SK-N-SH treated with all-trans-retinoic acid at 6 μM for 48 hours (cell line): ENCODE results near the gene BPIFB2.
"Not testable (repeated sequence)": the region's sequence is repeated elsewhere in the genome, so short reads cannot be mapped to it uniquely, and the experiment has no call there.

ENCODE experiments used
- ATAC-seq: fragments of 200-7000 bp; cut with Tn5 transposase; 3 replicates; pipeline ENCODE4 v1.9.1; 2020; ENCODE audit warnings: mild to moderate bottlenecking, moderate library complexity
- ARNTL ChIP-seq: fragments of 450-650 bp; formaldehyde crosslinking; IDR thresholded peaks from 2 replicates; pipeline ENCODE4 v1.5.0; 2020; ENCODE audit warnings: low read depth, mild to moderate bottlenecking, moderate library complexity, borderline replicate concordance
- BACH2 ChIP-seq: fragments of 250-450 bp; sonication (Bioruptor Pico); IDR thresholded peaks from 2 replicates; pipeline ENCODE4 v1.9.0; 2021; ENCODE audit warnings: mild to moderate bottlenecking, borderline replicate concordance
- CSDC2 ChIP-seq: fragments of 250-450 bp; sonication (Bioruptor Pico); IDR thresholded peaks from 2 replicates; pipeline ENCODE4 v1.5.0; 2020; ENCODE audit warnings: mild to moderate bottlenecking, moderate library complexity
- CSRNP3 ChIP-seq: fragments of 250-450 bp; sonication (Bioruptor Pico); IDR thresholded peaks from 2 replicates; pipeline ENCODE4 v1.5.1; 2021; ENCODE audit warnings: mild to moderate bottlenecking, moderate library complexity
- OSR1 ChIP-seq: fragments of 250-450 bp; sonication (Bioruptor Pico); IDR thresholded peaks from 2 replicates; pipeline ENCODE4 v1.8.0; 2022; ENCODE audit warnings: moderate library complexity, mild to moderate bottlenecking, inconsistent platforms
- PATZ1 ChIP-seq: fragments of 250-450 bp; sonication (Bioruptor Pico); IDR thresholded peaks from 2 replicates; pipeline ENCODE4 v1.8.0; 2020; ENCODE audit warnings: mild to moderate bottlenecking, moderate library complexity, borderline replicate concordance
- POU6F1 ChIP-seq: fragments of 250-450 bp; sonication (Bioruptor Pico); IDR thresholded peaks from 2 replicates; pipeline ENCODE4 v1.8.0; 2021; ENCODE audit warnings: low read depth, mild to moderate bottlenecking, moderate library complexity, borderline replicate concordance
- SNAI2 ChIP-seq: fragments of 250-450 bp; sonication (Bioruptor Pico); IDR thresholded peaks from 2 replicates; pipeline ENCODE4 v1.5.0; 2020; ENCODE audit warnings: mild to moderate bottlenecking, moderate library complexity
- TCF4 ChIP-seq: fragments of 250-450 bp; sonication (Bioruptor Pico); IDR thresholded peaks from 2 replicates; pipeline ENCODE4 v1.8.0; 2021; ENCODE audit warnings: mild to moderate bottlenecking, moderate library complexity, borderline replicate concordance
- TSHZ2 ChIP-seq: fragments of 250-450 bp; sonication (Bioruptor Pico); IDR thresholded peaks from 2 replicates; pipeline ENCODE4 v1.5.0; 2020; ENCODE audit warnings: mild to moderate bottlenecking, moderate library complexity
- ZC3H10 ChIP-seq: fragments of 250-450 bp; sonication (Bioruptor Pico); IDR thresholded peaks from 2 replicates; pipeline ENCODE4 v1.5.1; 2021; ENCODE audit warnings: mild to moderate bottlenecking, moderate library complexity
- ZFP30 ChIP-seq: fragments of 450-650 bp; formaldehyde crosslinking; IDR thresholded peaks from 2 replicates; pipeline ENCODE4 v1.5.0; 2022; ENCODE audit warnings: mild to moderate bottlenecking, moderate library complexity
- ZNF70 ChIP-seq: fragments of 450-650 bp; formaldehyde crosslinking; IDR thresholded peaks from 2 replicates; pipeline ENCODE4 v1.5.0; 2020; ENCODE audit warnings: mild to moderate bottlenecking, moderate library complexity

BPIFB2 gene

GRCh38 chr20:33043731-33044181, 36.3 kb downstream of the BPIFB2 start (continued):
- TF ChIP-seq CSRNP3 (CRISPR knock-in tag) (no peak), CSDC2 (CRISPR knock-in tag) (no peak), TCF4 (no peak)

- ATAC-seq, result not testable (repeated sequence)
Measured at GRCh38 chr20:33045129-33045721, 37.7 kb downstream of the BPIFB2 start.

- TF ChIP-seq ZFP30 (CRISPR knock-in tag) (no peak), CSRNP3 (CRISPR knock-in tag) (no peak)
- ATAC-seq, result no peak
Measured at GRCh38 chr20:33046412-33046811, 38.9 kb downstream of the BPIFB2 start.

- no peak for ATAC-seq
- TF ChIP-seq ZC3H10 (CRISPR knock-in tag) (no peak), BACH2 (CRISPR knock-in tag) (no peak), ARNTL (CRISPR knock-in tag) (no peak), SNAI2 (no peak)
Measured at GRCh38 chr20:33051333-33051732, 43.8 kb downstream of the BPIFB2 start.

- ATAC-seq, result no peak
Measured at GRCh38 chr20:33053291-33054106, 46.0 kb downstream of the BPIFB2 start, which contains the start of gene BPIFB3. Gene BPIFB3 (plus strand): TSS chr20:33053903. CDS start chr20:33055436, 1,533 bp downstream.

More at GRCh38 chr20:33053291-33054106, 46.0 kb downstream of the BPIFB2 start, which contains the start of gene BPIFB3:
- no peak for TF ChIP-seq ZC3H10 (CRISPR knock-in tag)
- TF ChIP-seq TSHZ2, result no peak
- TF ChIP-seq OSR1, result no peak
- no peak for TF ChIP-seq ZNF70 (CRISPR knock-in tag)
- TF ChIP-seq ARNTL (CRISPR knock-in tag), result no peak
- no peak for TF ChIP-seq PATZ1 (CRISPR knock-in tag)
- no peak for TF ChIP-seq CSRNP3 (CRISPR knock-in tag)
- TF ChIP-seq POU6F1, result no peak
- TF ChIP-seq ZFP30 (CRISPR knock-in tag), result no peak
